HepG2 (cell line): Measurements from ENCODE around the gene MPIG6B. TPM values are rescaled to one million over a fixed set of nuclear protein-coding genes. Genes with fewer than 3 reads are reported as not detected.
A peak's percentile ranks its signal among the peaks of the same experiment; 100 is the strongest.

Experiments used
- CBX5 ChIP-seq: sonication (generic); formaldehyde crosslinking; IDR thresholded peaks from 2 replicates; pipeline ENCODE4 v1.4.0; 2020; ENCODE audit warnings: missing genetic modification reagents, borderline replicate concordance
- CSRNP2 ChIP-seq: sonication (generic); formaldehyde crosslinking; conservative IDR thresholded peaks from 2 replicates; pipeline ENCODE4 v1.8.0; 2022; ENCODE audit warnings: low read depth, missing genetic modification reagents
- ESRRA ChIP-seq: sonication (generic); formaldehyde crosslinking; IDR thresholded peaks from 2 replicates; pipeline ENCODE4 v1.5.1; 2020; ENCODE audit warnings: mild to moderate bottlenecking, low read depth, missing genetic modification reagents
- ETS1 ChIP-seq: sonication (generic); formaldehyde crosslinking; IDR thresholded peaks from 2 replicates; pipeline ENCODE4 v1.4.0; 2020; ENCODE audit warnings: missing genetic modification reagents
- MAFK ChIP-seq, 2 experiments: IDR thresholded peaks in 1 of 2; conservative IDR thresholded peaks in 1 of 2; 2 replicates each; pipeline ENCODE4 v1.6.1; 2011; ENCODE audit warnings: improper control_type of control experiment in 2 of 2, low read length in 2 of 2
- MXD1 ChIP-seq: sonication (generic); formaldehyde crosslinking; IDR thresholded peaks from 2 replicates; pipeline ENCODE4 v1.4.0; 2020; ENCODE audit warnings: mild to moderate bottlenecking, missing genetic modification reagents
- PHF5A ChIP-seq: IDR thresholded peaks from one replicate; pipeline ENCODE4 v1.6.1; 2018; ENCODE audit warnings: low read depth, missing genetic modification reagents; ENCODE audit not compliant: unreplicated experiment
- PRDM4 ChIP-seq: sonication (generic); formaldehyde crosslinking; IDR thresholded peaks from 2 replicates; pipeline ENCODE4 v1.9.0; 2021; ENCODE audit warnings: missing genetic modification reagents, borderline replicate concordance
- REST ChIP-seq, 2 experiments: IDR thresholded peaks; 2 replicates each; pipeline ENCODE4 v1.6.1; 2011 to 2012; ENCODE audit warnings: low read length in 2 of 2, borderline replicate concordance in 1 of 2, low read depth in 1 of 2, mild to moderate bottlenecking in 1 of 2, moderate library complexity in 1 of 2
- SNAPC2 ChIP-seq: sonication (generic); formaldehyde crosslinking; IDR thresholded peaks from 2 replicates; pipeline ENCODE4 v1.8.1; 2022; ENCODE audit warnings: mild to moderate bottlenecking, missing genetic modification reagents
- ZNF24 ChIP-seq: fragments of 450-650 bp; IDR thresholded peaks from 2 replicates; pipeline ENCODE4 v1.6.1; 2017; ENCODE audit warnings: antibody characterized with exemption, mild to moderate bottlenecking
- ZNF256 ChIP-seq: sonication (generic); formaldehyde crosslinking; conservative IDR thresholded peaks from 2 replicates; pipeline ENCODE4 v1.4.0; 2020; ENCODE audit warnings: missing genetic modification reagents
- ZNF326 ChIP-seq: sonication (generic); formaldehyde crosslinking; IDR thresholded peaks from 2 replicates; pipeline ENCODE4 v1.4.0; 2020; ENCODE audit warnings: missing genetic modification reagents, borderline replicate concordance
- ZNF546 ChIP-seq: sonication (generic); formaldehyde crosslinking; conservative IDR thresholded peaks from 2 replicates; pipeline ENCODE4 v1.8.1; 2023; ENCODE audit warnings: mild to moderate bottlenecking, missing genetic modification reagents
- ZNF776 ChIP-seq: sonication (generic); formaldehyde crosslinking; IDR thresholded peaks from 2 replicates; pipeline ENCODE4 v1.4.0; 2020; ENCODE audit warnings: mild to moderate bottlenecking, missing genetic modification reagents
- ZSCAN21 ChIP-seq: sonication (generic); formaldehyde crosslinking; IDR thresholded peaks from 2 replicates; pipeline ENCODE4 v1.8.0; 2022; ENCODE audit warnings: mild to moderate bottlenecking, missing genetic modification reagents, moderate library complexity, borderline replicate concordance
- ZSCAN31 ChIP-seq: sonication (generic); formaldehyde crosslinking; IDR thresholded peaks from 2 replicates; pipeline ENCODE4 v1.5.0; 2020; ENCODE audit warnings: low read depth, mild to moderate bottlenecking, missing genetic modification reagents
- polyA plus RNA-seq, 8 experiments: library from polyadenylated mRNA; depleted of rRNA in 3 of 8; stranded (reverse) in 7 of 8; unstranded in 1 of 8; fragments of >200 nt; fragmentation: Illumina TruSeq in 4 of 8; extraction: Trizol in 4 of 8; gene quantifications; 2 replicates each; pipeline versions ENCODE4 v1.2.1 to v1.2.3, GENCODE V29; 2011 to 2016; ENCODE audit warnings: low read depth in 4 of 8, missing spikeins in 1 of 8, mixed read lengths in 1 of 8; ENCODE audit not compliant: insufficient read depth in 1 of 8
- total RNA-seq, 5 experiments: library from RNA; depleted of rRNA; stranded (reverse); fragments of >200 nt; fragmentation: Illumina TruSeq; extraction: Trizol; gene quantifications; 2 replicates each; pipeline ENCODE4 v1.2.3, GENCODE V29; 2016; ENCODE audit warnings: low read depth in 1 of 5

The MPIG6B gene
- total and polyA plus RNA-seq, 2 of the 13 experiments (the other 11 are each of a cell fraction or from before 2014, with no cell fraction given) = not detected

GRCh38 chr6:31736021-31736767, 13.0 kb downstream of the MPIG6B start, which contains the start of gene CLIC1 (continued):
- TF ChIP-seq PRDM4 (CRISPR knock-in tag) (0 out of 2 replicates have a peak, but pooled peaks have one; percentile 2), ZNF256 (0 out of 2 replicates have a peak, but pooled peaks have one; percentile 21), MAFK (conservative IDR thresholded peaks at IDR 0.05 in 1 of 2, IDR thresholded peaks at IDR 0.05 in 1 of 2; ENCODE audit: low read length in 2 of 2) (no peak), ESRRA (CRISPR knock-in tag) (no peak), ZNF776 (CRISPR knock-in tag) (no peak), ZNF326 (no peak), ZSCAN31 (CRISPR knock-in tag) (no peak), MXD1 (CRISPR knock-in tag) (peak; percentile 58; the same call in 1 of the 2 replicates), ZSCAN21 (CRISPR knock-in tag) (no peak; the same call in 1 of the 2 replicates), PHF5A (CRISPR knock-in tag) (no peak), ZNF24 (no peak), CBX5 (CRISPR knock-in tag) (peak; percentile 83), CSRNP2 (CRISPR knock-in tag) (no peak), ETS1 (no peak), REST (IDR thresholded peaks at IDR 0.05; ENCODE audit: borderline replicate concordance in 1 of 2, low read depth in 1 of 2, low read length in 2 of 2) (0 out of 4 replicates have a peak, but pooled peaks of 1 of the 2 experiments have one; percentile 17), SNAPC2 (CRISPR knock-in tag) (0 out of 2 replicates have a peak, but pooled peaks have one; percentile 42), ZNF546 (CRISPR knock-in tag) (peak; percentile 91)
